SK-N-SH (cell line): ENCODE results near the gene RHOT2. TPM values are rescaled to one million over a fixed set of nuclear protein-coding genes. Genes with fewer than 3 reads are reported as not detected.

ENCODE experiments used
- CTCF ChIA-PET: fragments of 300-600, 350-600 bp; formaldehyde crosslinking; extraction: SDS; loops from one replicate; lab custom pipeline; 2021; lab: Yijun Ruan, JAX
- POLR2A ChIA-PET: fragments of 350-600 bp; sonication (Branson Sonifier 250); formaldehyde crosslinking; extraction: SDS; loops from one replicate; lab custom pipeline; 2020; ENCODE audit warnings: antibody characterized with exemption, inconsistent platforms; lab: Yijun Ruan, JAX
- DNase-seq: peaks from one replicate; pipeline ENCODE4 v3.0.0; 2012
- H2AFZ ChIP-seq: fragments of 200-600 bp; sonication (generic); 2 replicates; pipeline ENCODE4 v1.8.1; 2016; ENCODE audit warnings: antibody characterized with exemption, mild to moderate bottlenecking, low read depth
- H3F3A ChIP-seq: fragments of 200-600 bp; sonication (generic); replicated peaks from 2 replicates; pipeline ENCODE3; 2016; ENCODE audit warnings: antibody characterized with exemption, mild to moderate bottlenecking; ENCODE audit not compliant: insufficient read depth
- H3K27ac ChIP-seq, 2 experiments: fragments of 200-500 bp in 1 of 2; fragments of 200-600 bp in 1 of 2; sonication (Bioruptor generic) in 1 of 2; sonication (generic), shearing (Covaris generic) in 1 of 2; 2 replicates each; pipeline versions ENCODE4 v1.5.1 to v1.6.1; 2014 to 2016; ENCODE audit warnings: low read depth in 2 of 2, inconsistent platforms in 1 of 2, low read length in 1 of 2, mild to moderate bottlenecking in 1 of 2, mixed read lengths in 1 of 2
- H3K27me3 ChIP-seq: fragments of 200-600 bp; sonication (generic), shearing (Covaris generic); 2 replicates; pipeline ENCODE4 v1.6.1; 2016; ENCODE audit warnings: mixed run types; ENCODE audit not compliant: insufficient read depth
- H3K36me3 ChIP-seq, 2 experiments: fragments of 200-500 bp in 1 of 2; fragments of 200-600 bp in 1 of 2; sonication (Bioruptor generic) in 1 of 2; sonication (generic) in 1 of 2; replicated peaks in 1 of 2; 2 replicates each; pipeline versions ENCODE3 to v1.5.1; 2014 to 2016; ENCODE audit warnings: low read length in 1 of 2, mild to moderate bottlenecking in 1 of 2; ENCODE audit not compliant: insufficient read depth in 2 of 2, control insufficient read depth in 1 of 2
- H3K4me1 ChIP-seq, 2 experiments: fragments of 200-500 bp in 1 of 2; fragments of 200-600 bp in 1 of 2; sonication (Bioruptor generic) in 1 of 2; sonication (generic), shearing (Covaris generic) in 1 of 2; 2 replicates each; pipeline versions ENCODE4 v1.5.1 to v1.6.1; 2014 to 2016; ENCODE audit warnings: low read depth in 1 of 2, low read length in 1 of 2, mixed run types in 1 of 2; ENCODE audit not compliant: insufficient read depth in 2 of 2, control insufficient read depth in 1 of 2
- H3K4me2 ChIP-seq: fragments of 200-600 bp; sonication (generic), shearing (Covaris generic); 2 replicates; pipeline ENCODE4 v1.6.1; 2017; ENCODE audit warnings: mixed run types
- H3K4me3 ChIP-seq, 2 experiments: fragments of 200-500 bp in 1 of 2; fragments of 200-600 bp in 1 of 2; sonication (Bioruptor generic) in 1 of 2; sonication (generic), shearing (Covaris generic) in 1 of 2; 2 replicates each; pipeline versions ENCODE4 v1.5.1 to v1.8.1; 2014 to 2016; ENCODE audit warnings: low read depth in 2 of 2, inconsistent platforms in 1 of 2, low read length in 1 of 2, mild to moderate bottlenecking in 1 of 2, mixed read lengths in 1 of 2, moderate library complexity in 1 of 2
- H3K79me2 ChIP-seq: fragments of 200-600 bp; sonication (generic); 2 replicates; pipeline ENCODE4 v1.8.1; 2017; ENCODE audit warnings: mild to moderate bottlenecking; ENCODE audit not compliant: insufficient read depth
- H3K9ac ChIP-seq: fragments of 200-600 bp; sonication (generic); 2 replicates; pipeline ENCODE4 v1.6.1; 2017; ENCODE audit warnings: mixed run types
- H3K9me2 ChIP-seq: fragments of 200-600 bp; sonication (generic); 2 replicates; pipeline ENCODE4 v1.6.1; 2017; ENCODE audit warnings: mixed run types
- H3K9me3 ChIP-seq: fragments of 200-600 bp; sonication (generic); 2 replicates; pipeline ENCODE4 v1.6.1; 2017; ENCODE audit warnings: mixed run types, mild to moderate bottlenecking, moderate library complexity
- H4K20me1 ChIP-seq: fragments of 200-600 bp; sonication (generic); 2 replicates; pipeline ENCODE4 v1.6.1; 2017; ENCODE audit warnings: mild to moderate bottlenecking, mixed run types; ENCODE audit not compliant: insufficient read depth
- CHD2 ChIP-seq: fragments of 150-350 bp; IDR thresholded peaks from 2 replicates; pipeline ENCODE4 v1.6.1; 2018; ENCODE audit warnings: low read length; ENCODE audit not compliant: partially characterized antibody
- CTCF ChIP-seq: fragments of 200-600 bp; sonication (generic); IDR thresholded peaks from 2 replicates; pipeline ENCODE4 v1.6.1; 2017; ENCODE audit warnings: antibody characterized with exemption, mild to moderate bottlenecking, moderate library complexity
- ELF1 ChIP-seq: IDR thresholded peaks from 2 replicates; pipeline ENCODE4 v1.4.0; 2012
- EP300 ChIP-seq, 2 experiments: IDR thresholded peaks; 2 replicates each; pipeline versions ENCODE4 v1.4.0 to v1.6.1; 2012; ENCODE audit warnings: borderline replicate concordance in 1 of 2, low read depth in 1 of 2, low read length in 1 of 2
- EZH2phosphoT487 ChIP-seq: fragments of 200-600 bp; sonication (generic); IDR thresholded peaks from 2 replicates; pipeline ENCODE4 v1.6.1; 2017; ENCODE audit warnings: low read depth, mixed run types, mild to moderate bottlenecking, antibody characterized with exemption, moderate library complexity, borderline replicate concordance
- FOXM1 ChIP-seq: IDR thresholded peaks from 2 replicates; pipeline ENCODE4 v1.4.0; 2012; ENCODE audit warnings: low read depth, mild to moderate bottlenecking
- GATA2 ChIP-seq: sonication (generic); formaldehyde crosslinking; IDR thresholded peaks from 2 replicates; pipeline ENCODE4 v1.5.0; 2020; ENCODE audit warnings: mild to moderate bottlenecking, missing genetic modification reagents
- IRF3 ChIP-seq: fragments of 150-350 bp; IDR thresholded peaks from 2 replicates; pipeline ENCODE4 v1.6.1; 2016; ENCODE audit warnings: mild to moderate bottlenecking, low read depth, low read length
- MAX ChIP-seq: IDR thresholded peaks from 2 replicates; pipeline ENCODE4 v1.4.0; 2012; ENCODE audit warnings: low read depth
- MXI1 ChIP-seq: IDR thresholded peaks from 2 replicates; pipeline ENCODE4 v1.6.1; 2012; ENCODE audit warnings: mild to moderate bottlenecking, low read depth, low read length, improper control_type of control experiment
- NFIC ChIP-seq: IDR thresholded peaks from 2 replicates; pipeline ENCODE4 v1.4.0; 2012; ENCODE audit warnings: borderline replicate concordance
- NRF1 ChIP-seq: IDR thresholded peaks from 2 replicates; pipeline ENCODE4 v1.6.1; 2012; ENCODE audit warnings: low read depth, mild to moderate bottlenecking, low read length
- POLR2AphosphoS5 ChIP-seq: IDR thresholded peaks from 2 replicates; pipeline ENCODE4 v1.6.1; 2012; ENCODE audit warnings: low read depth, low read length
- RFX5 ChIP-seq: IDR thresholded peaks from 2 replicates; pipeline ENCODE4 v1.6.1; 2012; ENCODE audit warnings: mild to moderate bottlenecking, improper control_type of control experiment, low read length
- SMC3 ChIP-seq: IDR thresholded peaks from 2 replicates; pipeline ENCODE4 v1.6.1; 2012; ENCODE audit warnings: low read depth, low read length, improper control_type of control experiment
- TEAD4 ChIP-seq: IDR thresholded peaks from 2 replicates; pipeline ENCODE4 v1.4.0; 2012; ENCODE audit warnings: mild to moderate bottlenecking, borderline replicate concordance; ENCODE audit not compliant: insufficient read depth
- USF2 ChIP-seq: fragments of 150-350 bp; IDR thresholded peaks from 2 replicates; pipeline ENCODE4 v1.6.1; 2017; ENCODE audit warnings: antibody characterized with exemption, low read length, low read depth, borderline replicate concordance
- YY1 ChIP-seq: IDR thresholded peaks from 2 replicates; pipeline ENCODE4 v1.4.0; 2012; ENCODE audit warnings: low read depth, mild to moderate bottlenecking
- WGBS: methylation state at CpG from one replicate; pipeline ENCODE4 v1.1.6; 2017; ENCODE audit warnings: low lambda C conversion rate; 5-methylcytosine and 5-hydroxymethylcytosine counted together
- polyA plus RNA-seq, 3 experiments: library from polyadenylated mRNA; depleted of rRNA; stranded (reverse); fragments of >200 nt; gene quantifications; 2 replicates each; pipeline ENCODE4 v1.2.3, GENCODE V29; 2012

Gene RHOT2
- polyA plus RNA-seq, 1 of the 3 experiments (the other 2 are of a cell fraction): 229 TPM

GRCh38 chr16:635573-636205 is 32.2 kb upstream of the RHOT2 start:
- no peaks in the 10 kb centered on the region for H3K9me3 ChIP-seq
- H3F3A ChIP-seq: peaks cover 13% of the 10 kb centered on the region
- peaks cover 0 to 34% of the 10 kb centered on the region in 2 experiments; a peak in 1 of 4 replicates for H3K4me1 ChIP-seq
- TF ChIP-seq YY1: no peak
- 0 out of 4 replicates have a peak, but pooled peaks of 1 of the 2 experiments have one; percentile 6 for TF ChIP-seq EP300 (IDR thresholded peaks at IDR 0.05; ENCODE audit: borderline replicate concordance in 1 of 2, low read depth in 1 of 2, low read length in 1 of 2)
- TF ChIP-seq MXI1: no peak
- TF ChIP-seq, all 33 proteins: peak for 1
- H3K27me3 ChIP-seq: no peaks in the 10 kb centered on the region
- DNase-seq: no peak
- 0% methylated on average over 3 of the region's 55 CpGs for WGBS
- H3K4me3 ChIP-seq: peak overlapping the region; percentile 78 to 87
- peaks cover 0 to 16% of the 10 kb centered on the region in 2 experiments for H3K36me3 ChIP-seq
- no peaks in the 10 kb centered on the region; the same call in 1 of the 2 replicates for H4K20me1 ChIP-seq
- H3K79me2 ChIP-seq: peaks cover 12% of the 10 kb centered on the region; the same call in 1 of the 2 replicates
- no peak overlapping the region for H2AFZ ChIP-seq
- peak overlapping the region; percentile 90 for H3K4me2 ChIP-seq
- peak overlapping the region; percentile 94 to 98; a peak in 3 of 4 replicates for H3K27ac ChIP-seq
- CTCF ChIA-PET: interaction anchor here (0.9 to 2.2 kb wide), 8 partner anchors 8 to 1570 kb away, joined by 3 to 11 read pairs (median 4); partner anchors contain the start of genes JMJD8, MLST8, WDR24 and WDR90
- H3K9me2 ChIP-seq: no peaks in the 10 kb centered on the region
- POLR2A ChIA-PET: interaction anchor here (0.7 to 1.6 kb wide), 6 partner anchors 11 to 109 kb away, joined by 3 to 5 read pairs (median 4); partner anchors contain the start of genes ANTKMT, CAPN15 and WDR90
- H3K9ac ChIP-seq: peak overlapping the region; percentile 90

DNA sequence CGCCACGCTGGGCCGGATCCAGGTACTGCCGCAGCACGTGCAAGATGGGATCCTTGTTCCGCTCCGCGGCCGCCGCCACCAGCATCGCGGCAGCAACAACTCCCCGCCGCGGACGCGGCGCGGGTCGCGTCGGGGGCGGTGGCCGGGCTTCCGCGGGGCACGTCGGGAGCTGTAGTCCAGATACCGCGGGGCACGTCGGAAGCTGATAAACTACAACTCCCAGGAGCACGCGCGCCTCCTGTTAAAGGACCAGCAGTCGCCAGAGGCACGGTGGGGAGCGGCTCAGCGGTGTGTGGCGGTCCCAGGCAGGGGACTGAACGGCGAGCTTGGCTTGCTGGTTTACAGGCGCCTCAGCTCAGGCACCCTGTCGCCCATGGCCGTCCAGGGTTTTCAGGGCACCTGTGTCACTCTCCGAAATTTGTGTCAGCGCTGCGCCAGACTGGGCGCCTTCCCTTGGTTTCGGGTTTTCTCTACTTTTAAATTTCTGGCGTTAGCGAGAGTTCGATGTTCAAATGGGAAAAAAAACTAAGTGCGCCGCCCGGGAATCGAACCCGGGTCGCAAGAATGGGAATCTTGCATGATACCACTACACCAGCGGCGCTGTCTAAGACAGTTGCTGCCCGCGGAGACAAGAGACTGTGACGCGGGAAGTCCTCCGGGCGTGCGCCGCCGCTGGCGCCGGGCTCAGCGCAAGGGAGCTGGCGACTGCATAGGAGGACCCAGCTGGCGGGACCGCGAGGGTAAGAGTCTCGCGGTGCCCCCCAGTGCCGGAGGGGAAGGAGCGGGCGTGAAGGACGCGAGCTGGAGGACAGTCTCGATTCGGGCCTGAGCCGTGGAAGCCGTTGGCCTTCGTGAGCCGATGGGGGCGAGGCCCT is 31.5 kb upstream of the RHOT2 start, which contains the start of gene METTL26:
Gene METTL26 (minus strand): TSS at position 100 of the 875 bp plus-strand sequence. CDS start 15 bp downstream, at position 85.
- DNase-seq: peak; percentile 94
- peak within 1 kb of the TSS; percentile 68; the same call in 1 of the 2 replicates for H2AFZ ChIP-seq
- H3K4me1 ChIP-seq: peaks cover 0 to 33% of the 10 kb centered on the region in 2 experiments; a peak in 1 of 4 replicates
- H3K9ac ChIP-seq: peak within 1 kb of the TSS; percentile 90
- H3K9me3 ChIP-seq: no peaks in the 10 kb centered on the region
- peaks cover 12% of the 10 kb centered on the region; the same call in 1 of the 2 replicates for H3K79me2 ChIP-seq
- peak within 1 kb of the TSS; percentile 94 to 98 for H3K27ac ChIP-seq
- peaks cover 13% of the 10 kb centered on the region for H3F3A ChIP-seq
- peak within 1 kb of the TSS; percentile 90 for H3K4me2 ChIP-seq
- no peaks in the 10 kb centered on the region for H3K9me2 ChIP-seq
- ChIA-PET CTCF (interaction anchor here (0.9 to 2.2 kb wide), 8 partner anchors 9 to 1569 kb away, joined by 3 to 11 read pairs (median 3); partner anchors contain the start of genes JMJD8, MLST8, WDR24 and WDR90), POLR2A (interaction anchor here (0.7 to 1.6 kb wide), 8 partner anchors 12 to 109 kb away, joined by 3 to 5 read pairs (median 4); partner anchors contain the start of genes ANTKMT, CAPN15, RAB40C and WDR90)
- 1% methylated on average over 45 of the region's 91 CpGs for WGBS
- H4K20me1 ChIP-seq: no peaks in the 10 kb centered on the region; the same call in 1 of the 2 replicates
- peak within 1 kb of the TSS; percentile 78 to 87 for H3K4me3 ChIP-seq
- H3K36me3 ChIP-seq: peaks cover 0 to 16% of the 10 kb centered on the region in 2 experiments
- no peaks in the 10 kb centered on the region for H3K27me3 ChIP-seq
- no peak for TF ChIP-seq GATA2 (CRISPR knock-in tag)
- TF ChIP-seq TEAD4: peak; percentile 94
- 0 out of 2 replicates have a peak, but pooled peaks have one; percentile 41 for TF ChIP-seq ELF1
- no peak for TF ChIP-seq SMC3
- peak; percentile 84 for TF ChIP-seq CHD2
- TF ChIP-seq EZH2phosphoT487: no peak
- no peak for TF ChIP-seq RFX5
- no peak for TF ChIP-seq FOXM1
- peak; percentile 80 for TF ChIP-seq POLR2AphosphoS5
- TF ChIP-seq IRF3: no peak
- 0 out of 4 replicates have a peak, but pooled peaks of 1 of the 2 experiments have one; percentile 1 for TF ChIP-seq EP300 (IDR thresholded peaks at IDR 0.05; ENCODE audit: borderline replicate concordance in 1 of 2, low read depth in 1 of 2, low read length in 1 of 2)
- no peak for TF ChIP-seq USF2
- TF ChIP-seq NRF1: no peak
- TF ChIP-seq MAX: peak; percentile 83
- no peak for TF ChIP-seq CTCF
- no peak for TF ChIP-seq NFIC
